ENCODE results near the gene INPP4B.

GRCh38 chr4:142752202-142752786 lies 93.8 kb downstream of the INPP4B start:
- TF ChIP-seq, protein P1, sequence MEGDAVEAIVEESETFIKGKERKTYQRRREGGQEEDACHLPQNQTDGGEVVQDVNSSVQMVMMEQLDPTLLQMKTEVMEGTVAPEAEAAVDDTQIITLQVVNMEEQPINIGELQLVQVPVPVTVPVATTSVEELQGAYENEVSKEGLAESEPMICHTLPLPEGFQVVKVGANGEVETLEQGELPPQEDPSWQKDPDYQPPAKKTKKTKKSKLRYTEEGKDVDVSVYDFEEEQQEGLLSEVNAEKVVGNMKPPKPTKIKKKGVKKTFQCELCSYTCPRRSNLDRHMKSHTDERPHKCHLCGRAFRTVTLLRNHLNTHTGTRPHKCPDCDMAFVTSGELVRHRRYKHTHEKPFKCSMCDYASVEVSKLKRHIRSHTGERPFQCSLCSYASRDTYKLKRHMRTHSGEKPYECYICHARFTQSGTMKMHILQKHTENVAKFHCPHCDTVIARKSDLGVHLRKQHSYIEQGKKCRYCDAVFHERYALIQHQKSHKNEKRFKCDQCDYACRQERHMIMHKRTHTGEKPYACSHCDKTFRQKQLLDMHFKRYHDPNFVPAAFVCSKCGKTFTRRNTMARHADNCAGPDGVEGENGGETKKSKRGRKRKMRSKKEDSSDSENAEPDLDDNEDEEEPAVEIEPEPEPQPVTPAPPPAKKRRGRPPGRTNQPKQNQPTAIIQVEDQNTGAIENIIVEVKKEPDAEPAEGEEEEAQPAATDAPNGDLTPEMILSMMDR (IDR thresholded peaks at IDR 0.05): no peak
- no peak for TF ChIP-seq POLR2A (IDR thresholded peaks at IDR 0.05)

Data from body of pancreas (tissue), 4 donors.